SK-N-MC (cell line): ENCODE data around the gene ARID4A.

Experiments
- EZH2 ChIP-seq: fragments of 200-600 bp; sonication (generic); IDR thresholded peaks from one replicate; pipeline ENCODE4 v1.6.1; 2017; ENCODE audit warnings: antibody characterized with exemption
- FOXP2 ChIP-seq: optimal IDR thresholded peaks from 2 replicates; pipeline ENCODE3; 2011; ENCODE audit warnings: mild to moderate bottlenecking, moderate library complexity; ENCODE audit not compliant: insufficient read depth; ENCODE audit errors: extremely low read length, control extremely low read depth
- POLR2AphosphoS5 ChIP-seq: IDR thresholded peaks from 2 replicates; pipeline ENCODE4 v1.6.1; 2012; ENCODE audit warnings: mild to moderate bottlenecking, low read depth, low read length, borderline replicate concordance

- TF ChIP-seq POLR2AphosphoS5 (no peak), EZH2 (no peak), FOXP2 (no peak)
These were observed 110.4 kb downstream of the ARID4A start for GRCh38 chr14:58408681-58409215.
